Raji (cell line): ENCODE results near the gene IL1RL2.

Source experiments
- POLR2A ChIP-seq: IDR thresholded peaks from 2 replicates; pipeline ENCODE4 v1.6.1; 2011; ENCODE audit warnings: low read depth, low read length, control low read depth; ENCODE audit not compliant: insufficient read depth

The IL1RL2 gene

DNA sequence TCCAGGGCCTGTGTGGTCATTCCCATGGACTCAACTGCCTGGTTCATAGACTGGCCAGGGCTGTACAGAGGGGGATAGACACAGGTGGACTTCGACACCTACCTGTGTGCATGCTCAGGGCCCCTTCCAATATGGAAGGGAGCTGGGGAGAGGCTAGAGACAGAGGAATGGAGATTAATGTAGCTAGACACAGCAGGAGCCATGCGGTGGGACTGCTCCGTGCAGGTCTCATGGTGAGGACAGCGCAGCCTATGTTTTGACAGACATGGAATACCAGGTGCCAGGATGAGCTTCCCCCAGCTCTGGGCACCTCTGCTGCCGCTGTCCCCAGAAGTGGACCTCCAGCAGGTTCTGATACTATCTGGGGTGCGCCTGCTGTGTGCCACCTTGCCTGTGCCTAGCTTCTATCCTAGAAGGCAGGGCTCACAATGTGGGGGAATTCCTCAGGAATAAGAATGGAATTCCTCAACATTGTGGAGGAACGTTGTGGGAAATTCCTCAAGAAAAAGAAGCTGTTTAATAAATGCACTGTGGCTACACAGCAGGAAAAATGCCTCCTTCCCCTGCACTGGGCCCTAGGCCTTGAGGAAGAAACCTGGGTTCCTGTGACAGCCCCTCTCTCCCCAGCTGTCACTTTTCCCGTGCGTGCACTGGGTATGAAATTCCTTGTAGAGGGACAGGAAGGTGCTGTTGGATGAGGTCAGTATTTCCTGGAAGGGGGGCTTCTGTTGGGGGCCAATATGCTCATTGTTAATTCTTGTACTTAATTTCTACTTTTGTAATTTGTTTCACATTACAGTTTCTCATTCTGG lies 37.0 kb upstream of the IL1RL2 start:
- TF ChIP-seq POLR2A, result no peak

DNA sequence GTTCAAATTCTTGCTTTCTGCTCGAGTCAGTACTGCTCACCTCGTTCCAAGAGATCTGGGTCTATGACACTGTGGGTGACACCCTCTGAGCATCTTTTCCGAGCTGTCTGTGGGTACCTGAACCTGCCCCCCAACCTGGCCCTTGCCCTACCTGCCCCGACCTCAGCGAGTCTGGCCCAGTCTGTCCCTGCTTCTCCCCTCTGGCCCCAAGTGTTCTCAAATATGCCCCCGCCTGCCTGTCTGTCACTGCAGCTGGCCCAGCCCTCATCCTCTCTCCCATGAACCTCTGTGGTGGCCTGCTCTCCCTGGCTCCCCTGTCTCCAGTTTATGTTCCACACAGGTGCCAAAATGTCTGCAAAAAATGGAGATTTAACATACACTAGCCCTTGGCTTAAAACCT lies 32.5 kb upstream of the IL1RL2 start:
- no peak for TF ChIP-seq POLR2A

DNA sequence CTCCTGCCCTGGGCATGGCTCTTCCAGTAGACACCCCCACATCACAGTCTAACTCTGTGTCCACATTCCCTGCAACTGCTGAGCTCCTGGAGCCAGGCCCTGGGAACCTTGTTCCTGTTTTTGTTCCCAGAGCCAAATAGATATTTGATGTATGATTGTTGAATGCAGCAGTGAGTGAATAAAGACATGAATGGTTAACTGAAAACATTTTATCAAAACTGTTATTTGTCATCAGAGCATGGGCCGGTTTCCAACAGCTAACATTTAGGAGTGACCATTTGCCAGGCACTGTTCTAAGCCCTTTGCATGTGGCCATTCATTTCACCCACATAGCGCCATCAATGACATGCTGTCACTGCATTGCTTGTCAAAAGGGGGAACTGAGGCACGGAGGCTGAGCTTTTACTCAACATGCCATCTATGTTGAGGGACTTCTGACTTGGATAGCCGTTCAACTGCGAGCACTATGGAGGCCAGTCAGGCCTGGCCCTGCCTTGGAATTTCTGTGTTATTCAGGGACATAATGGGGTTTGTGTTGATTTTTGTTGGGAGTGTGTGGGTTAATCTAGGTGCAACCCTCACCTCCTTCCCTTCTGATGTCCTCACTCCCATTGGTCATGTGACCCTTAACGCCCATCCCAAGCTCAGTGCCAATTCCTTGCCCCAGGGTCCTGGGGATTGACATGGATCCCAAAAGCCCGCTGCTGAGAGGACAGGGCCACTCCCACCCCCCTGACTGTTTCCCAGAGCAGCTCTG lies 31.7 kb upstream of the IL1RL2 start:
- TF ChIP-seq POLR2A, result no peak

DNA sequence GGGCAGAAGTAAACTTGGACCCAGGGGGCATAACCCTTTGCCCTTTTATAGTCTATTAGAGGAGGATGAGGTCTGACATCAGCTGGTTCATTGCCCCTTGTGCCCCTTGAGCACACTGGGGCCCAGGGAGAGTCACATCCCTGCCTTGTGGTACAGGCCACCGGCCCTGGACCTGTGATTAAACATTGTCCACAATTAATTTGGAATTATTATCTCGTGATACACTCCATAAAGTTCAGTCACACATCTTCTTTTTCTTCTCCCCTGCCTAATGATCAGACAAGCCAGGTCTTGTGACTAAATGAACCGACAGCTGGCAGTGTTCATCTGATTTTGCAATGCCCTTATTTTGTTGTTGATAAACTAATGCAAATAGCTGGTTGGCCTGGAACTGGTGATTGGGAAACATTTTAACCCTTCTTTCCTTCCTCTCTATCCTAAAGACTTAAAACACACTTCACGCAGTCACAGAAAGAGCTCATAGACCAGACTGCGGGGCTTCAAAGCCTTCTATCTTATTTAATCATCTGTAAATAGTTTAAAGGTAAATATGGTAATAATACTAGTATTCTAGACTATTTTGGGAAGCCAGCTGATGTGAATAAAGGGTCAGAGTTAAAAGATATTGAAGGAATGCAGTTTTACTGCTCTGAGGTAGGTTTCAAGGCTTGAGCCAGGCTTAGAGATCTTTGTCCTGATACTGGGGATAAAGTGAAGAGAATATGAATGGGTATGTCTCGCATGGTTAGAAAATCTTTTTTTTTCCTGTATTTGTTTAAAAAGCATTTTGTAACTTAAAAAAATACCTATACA lies 30.9 kb upstream of the IL1RL2 start:
- no peak for TF ChIP-seq POLR2A

DNA sequence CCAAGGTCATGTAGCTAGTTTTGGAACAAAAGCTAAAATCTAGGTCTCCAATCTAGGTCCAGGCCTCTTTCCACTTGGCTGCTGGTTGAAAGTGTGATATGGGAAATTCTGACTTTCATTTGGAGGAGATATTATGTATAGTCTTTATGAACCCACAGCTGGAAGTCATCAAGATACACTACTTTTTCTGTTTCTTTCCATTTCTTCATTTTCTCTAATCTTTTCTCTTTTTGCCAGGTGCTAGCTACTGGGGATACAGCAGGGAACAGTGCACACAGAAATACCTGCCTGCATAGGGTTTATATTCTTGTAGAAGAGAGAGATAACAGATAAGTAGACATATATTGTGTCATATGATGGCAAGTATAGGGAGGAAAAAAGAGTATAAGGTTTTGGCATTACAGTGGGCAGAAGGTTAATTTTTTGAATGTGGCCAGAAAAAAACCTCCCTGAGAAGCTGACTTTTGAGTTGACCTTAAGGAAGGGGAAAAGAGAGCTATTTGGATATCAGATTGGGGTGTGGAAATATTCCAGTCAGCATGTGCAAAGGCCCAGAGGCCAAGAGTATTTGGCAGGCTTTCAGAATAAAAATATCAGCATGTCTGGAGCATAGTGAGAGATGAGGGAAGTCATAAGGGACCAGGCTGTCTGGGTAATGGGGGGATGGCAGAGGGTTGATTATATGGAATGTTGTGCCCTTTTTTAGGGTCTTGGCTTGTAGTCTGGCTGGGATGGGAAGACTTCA lies 28.6 kb upstream of the IL1RL2 start:
- no peak for TF ChIP-seq POLR2A

DNA sequence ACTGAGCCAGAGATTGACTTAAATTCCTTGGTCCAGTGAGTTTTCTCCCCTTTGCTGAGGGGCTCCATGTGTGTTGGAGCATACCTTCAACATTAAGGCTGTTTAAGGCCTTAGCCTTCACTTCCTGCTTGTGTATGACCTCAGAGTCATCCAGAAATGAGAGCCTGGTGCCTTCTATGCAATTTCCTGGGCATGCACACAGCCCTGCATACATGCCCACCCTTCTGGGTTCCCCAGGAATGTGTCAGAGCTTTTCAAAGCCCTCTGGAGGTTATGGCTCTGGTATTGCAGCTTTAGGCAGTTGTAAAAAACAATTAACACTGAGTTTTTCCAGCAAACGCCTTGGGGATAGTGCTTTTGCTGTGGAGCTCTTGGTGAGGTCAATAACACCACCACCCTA lies 27.5 kb upstream of the IL1RL2 start:
- TF ChIP-seq POLR2A, result no peak

DNA sequence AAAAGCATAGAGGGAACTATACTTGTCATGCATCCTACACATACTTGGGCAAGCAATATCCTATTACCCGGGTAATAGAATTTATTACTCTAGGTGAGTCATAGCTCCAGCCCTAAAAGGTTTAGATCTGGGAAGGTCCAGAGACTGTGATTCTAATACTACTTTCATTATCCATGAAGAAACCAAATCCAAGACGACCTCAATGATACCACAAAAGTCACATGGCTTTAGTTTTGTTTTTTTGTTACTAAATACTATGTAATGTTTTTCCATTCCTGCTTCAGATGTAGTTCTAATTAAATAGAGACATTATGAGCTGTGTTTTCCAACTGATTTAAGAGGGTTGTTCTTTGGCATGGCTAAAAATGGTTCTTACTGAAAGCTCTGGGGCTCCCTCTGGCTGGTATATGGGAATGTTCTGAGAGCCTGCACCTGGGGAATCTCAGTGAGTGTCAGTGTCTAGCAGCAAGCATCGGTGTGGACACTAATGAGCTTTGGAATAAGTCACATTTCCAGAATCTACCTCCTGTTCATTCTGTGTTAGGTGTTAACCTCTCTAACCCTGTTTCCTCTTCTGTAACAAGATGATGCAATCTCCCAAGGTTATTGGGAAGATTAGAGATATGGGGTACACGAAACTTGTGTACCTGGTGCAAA lies 20.5 kb upstream of the IL1RL2 start:
- TF ChIP-seq POLR2A, result no peak

DNA sequence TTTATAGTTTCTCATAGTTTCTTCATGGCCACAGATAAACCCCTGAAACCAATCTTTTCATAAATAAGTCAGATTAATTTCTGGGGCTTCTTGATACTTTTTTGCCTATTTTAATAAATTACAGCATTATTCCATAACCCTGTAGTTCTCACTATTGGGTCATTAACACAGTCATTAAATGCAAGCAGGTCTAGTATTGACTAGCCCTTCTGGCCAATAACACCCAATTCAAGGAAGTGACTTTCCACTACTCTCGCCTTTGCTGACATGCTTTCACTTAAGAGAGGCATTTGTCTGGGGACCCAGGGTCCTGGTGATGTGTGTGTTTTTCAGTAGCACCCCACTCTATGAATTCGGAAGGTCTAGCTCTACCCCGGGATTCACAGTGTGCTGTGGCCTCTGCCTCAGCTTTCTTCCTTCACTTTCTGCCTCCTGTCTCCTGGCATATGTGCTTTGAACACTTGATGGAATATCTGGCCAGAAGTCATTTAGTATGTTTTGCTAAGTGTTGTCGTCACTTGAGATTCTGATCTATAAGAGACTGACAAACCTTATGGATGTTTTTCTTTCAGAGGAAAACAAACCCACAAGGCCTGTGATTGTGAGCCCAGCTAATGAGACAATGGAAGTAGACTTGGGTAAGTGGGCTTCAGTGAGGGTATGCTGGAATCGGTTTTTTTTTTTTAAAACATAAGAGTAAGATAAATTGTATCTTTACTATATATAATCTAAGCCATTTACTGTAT lies 18.6 kb upstream of the IL1RL2 start:
- TF ChIP-seq POLR2A, result no peak

DNA sequence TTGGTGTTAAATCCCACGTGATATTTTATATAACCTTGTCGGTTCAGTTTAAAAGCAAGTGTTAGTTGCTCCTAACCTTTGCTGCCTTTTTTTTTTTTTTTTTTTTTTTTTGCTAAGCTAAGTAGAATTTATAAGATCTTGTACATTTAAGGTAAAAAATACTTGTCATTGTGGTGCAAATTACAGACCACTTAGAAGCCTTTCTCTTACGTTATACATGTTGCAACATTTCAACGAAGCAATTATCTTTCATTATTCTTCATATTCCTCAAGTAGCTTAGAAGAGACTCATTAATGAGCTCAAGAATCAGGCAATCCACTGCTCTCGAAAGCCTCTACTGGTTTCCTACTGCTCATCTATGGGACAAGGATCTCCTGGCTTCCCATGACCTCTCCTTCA lies 14.9 kb upstream of the IL1RL2 start:
- no peak for TF ChIP-seq POLR2A

DNA sequence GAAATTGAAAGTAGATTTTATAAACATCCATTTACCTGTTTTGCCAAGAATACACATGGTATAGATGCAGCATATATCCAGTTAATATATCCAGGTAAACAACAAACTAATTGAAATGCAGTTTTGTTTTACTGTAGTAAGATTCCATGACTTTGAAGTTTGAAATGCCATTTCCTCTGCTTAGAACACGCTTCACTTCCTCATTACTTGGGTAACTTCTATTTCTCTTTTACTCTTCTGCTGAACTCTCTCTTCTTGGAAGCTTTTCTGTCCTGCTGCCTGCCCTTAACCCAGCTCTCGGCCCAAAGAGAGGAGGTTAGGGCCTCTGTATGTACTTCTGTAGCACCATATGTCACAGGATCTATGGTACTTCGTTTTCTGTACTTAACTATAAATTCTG lies 14.1 kb upstream of the IL1RL2 start:
- TF ChIP-seq POLR2A, result no peak

DNA sequence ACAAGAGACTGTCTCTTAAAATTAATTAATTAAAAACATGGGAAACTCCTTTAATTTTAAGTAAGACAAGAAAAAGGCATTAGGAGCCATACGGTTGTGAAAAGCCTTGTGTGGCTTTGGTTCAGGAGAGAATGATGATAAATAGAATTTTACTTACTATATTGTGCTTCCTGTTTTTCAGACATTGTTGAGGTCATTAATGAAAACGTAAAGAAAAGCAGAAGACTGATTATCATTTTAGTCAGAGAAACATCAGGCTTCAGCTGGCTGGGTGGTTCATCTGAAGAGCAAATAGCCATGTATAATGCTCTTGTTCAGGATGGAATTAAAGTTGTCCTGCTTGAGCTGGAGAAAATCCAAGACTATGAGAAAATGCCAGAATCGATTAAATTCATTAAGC lies 10.7 kb upstream of the IL1RL2 start:
- TF ChIP-seq POLR2A, result no peak

DNA sequence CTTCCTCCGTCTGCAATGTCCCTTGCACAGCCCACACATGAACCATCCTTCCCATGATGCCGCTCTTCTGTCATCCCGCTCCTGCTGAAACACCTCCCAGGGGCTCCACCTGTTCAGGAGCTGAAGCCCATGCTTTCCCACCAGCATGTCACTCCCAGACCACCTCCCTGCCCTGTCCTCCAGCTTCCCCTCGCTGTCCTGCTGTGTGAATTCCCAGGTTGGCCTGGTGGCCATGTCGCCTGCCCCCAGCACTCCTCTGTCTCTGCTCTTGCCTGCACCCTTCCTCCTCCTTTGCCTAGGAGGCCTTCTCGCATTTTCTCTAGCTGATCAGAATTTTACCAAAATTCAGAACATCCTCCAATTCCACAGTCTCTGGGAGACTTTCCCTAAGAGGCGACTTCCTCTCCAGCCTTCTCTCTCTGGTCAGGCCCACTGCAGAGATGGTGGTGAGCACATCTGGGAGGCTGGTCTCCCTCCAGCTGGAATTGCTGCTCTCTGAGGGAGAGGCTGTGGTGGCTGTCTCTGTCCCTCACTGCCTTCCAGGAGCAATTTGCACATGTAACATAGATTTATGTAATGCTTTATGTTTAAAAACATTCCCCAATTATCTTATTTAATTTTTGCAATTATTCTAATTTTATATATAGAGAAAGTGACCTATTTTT lies 8.9 kb upstream of the IL1RL2 start:
- TF ChIP-seq POLR2A, result no peak

DNA sequence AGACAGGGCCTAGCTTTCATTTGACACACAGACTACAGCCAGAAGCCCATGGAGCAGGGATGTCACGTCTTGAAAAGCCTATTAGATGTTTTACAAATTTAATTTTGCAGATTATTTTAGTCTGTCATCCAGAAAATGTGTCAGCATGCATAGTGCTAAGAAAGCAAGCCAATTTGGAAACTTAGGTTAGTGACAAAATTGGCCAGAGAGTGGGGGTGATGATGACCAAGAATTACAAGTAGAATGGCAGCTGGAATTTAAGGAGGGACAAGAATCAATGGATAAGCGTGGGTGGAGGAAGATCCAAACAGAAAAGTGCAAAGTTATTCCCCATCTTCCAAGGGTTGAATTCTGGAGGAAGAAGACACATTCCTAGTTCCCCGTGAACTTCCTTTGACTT lies 7.8 kb upstream of the IL1RL2 start:
- no peak for TF ChIP-seq POLR2A
